Epidermal melanocyte (primary cell): ENCODE data around the gene SLC38A10.

Experiments used
- DNase-seq: peaks from one replicate; pipeline ENCODE4 v3.0.0; 2011; ENCODE audit warnings: low spot score; ENCODE audit not compliant: insufficient read length

Gene SLC38A10

GRCh38 chr17:81299846-81300585 lies 4.9 kb upstream of the SLC38A10 start:
- DNase-seq = no peak

- DNase-seq = no peak
These were observed 4.1 kb upstream of the SLC38A10 start for GRCh38 chr17:81298991-81299738.

DNA sequence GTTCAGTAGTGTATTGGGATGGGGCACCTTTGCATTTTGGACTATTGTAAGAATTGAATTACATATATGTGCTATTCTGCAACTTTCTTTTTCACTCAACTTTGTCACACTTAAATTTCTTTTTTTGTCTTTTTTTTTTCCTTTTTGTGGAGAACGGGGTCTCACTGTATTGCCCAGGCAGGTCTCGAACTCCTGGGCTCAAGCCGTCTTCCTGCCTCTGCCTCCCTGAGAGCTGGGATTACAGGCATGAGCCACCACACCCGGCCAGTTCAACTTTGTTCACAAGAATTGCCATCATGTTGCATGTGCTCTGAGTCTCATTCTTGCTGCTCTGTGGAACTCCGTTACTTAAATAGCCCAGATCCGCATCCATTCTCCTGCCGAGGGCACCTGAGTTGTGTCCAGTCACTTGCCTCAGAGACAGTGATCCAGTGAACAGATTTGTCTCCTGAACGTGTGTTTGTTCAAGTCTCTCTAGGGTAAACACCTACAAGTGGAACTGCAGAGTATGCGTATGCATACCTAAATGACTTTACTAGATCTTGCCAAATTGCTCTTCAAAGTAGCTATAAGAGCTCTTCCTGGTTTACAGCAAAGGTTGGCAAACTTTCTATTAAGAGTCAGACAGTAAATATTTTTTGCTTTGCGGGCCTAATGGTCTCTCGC lies 3.4 kb upstream of the SLC38A10 start:
- DNase-seq = no peak

DNA sequence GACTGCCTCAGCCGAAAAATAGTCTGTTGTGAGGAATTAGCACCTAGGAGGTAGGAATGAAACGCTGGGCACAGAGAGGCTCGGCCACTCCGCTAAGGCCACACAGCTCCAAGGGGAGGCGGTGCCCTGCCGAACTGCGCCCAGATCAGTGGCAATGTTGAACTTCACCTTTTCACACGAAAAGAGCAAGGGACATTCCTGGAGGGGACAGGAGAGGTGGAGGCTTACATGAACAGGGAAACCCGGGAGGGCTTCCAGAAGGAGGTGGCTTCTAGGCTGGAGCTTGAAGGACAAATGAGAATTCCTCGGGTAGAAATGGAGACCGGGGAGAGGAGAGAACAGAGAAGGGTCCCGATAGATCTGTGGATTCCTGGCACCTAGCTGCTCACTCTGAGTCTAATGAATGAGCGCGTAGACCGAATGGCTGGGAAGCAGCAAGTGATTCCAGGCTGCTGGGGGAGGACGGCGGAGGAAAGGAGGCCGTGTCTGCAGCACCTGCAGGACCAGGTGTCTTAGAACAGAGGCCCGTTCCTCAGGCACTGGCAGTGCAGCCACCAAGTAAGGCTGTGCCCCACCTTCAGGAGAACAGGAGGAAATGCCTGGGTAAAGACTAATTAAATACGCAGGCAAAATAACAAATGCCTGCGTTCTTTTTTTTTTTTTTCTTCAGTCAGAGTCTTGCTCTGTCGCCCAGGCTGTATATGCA lies 722 bp upstream of the SLC38A10 start:
- DNase-seq = peak; percentile 60

DNA sequence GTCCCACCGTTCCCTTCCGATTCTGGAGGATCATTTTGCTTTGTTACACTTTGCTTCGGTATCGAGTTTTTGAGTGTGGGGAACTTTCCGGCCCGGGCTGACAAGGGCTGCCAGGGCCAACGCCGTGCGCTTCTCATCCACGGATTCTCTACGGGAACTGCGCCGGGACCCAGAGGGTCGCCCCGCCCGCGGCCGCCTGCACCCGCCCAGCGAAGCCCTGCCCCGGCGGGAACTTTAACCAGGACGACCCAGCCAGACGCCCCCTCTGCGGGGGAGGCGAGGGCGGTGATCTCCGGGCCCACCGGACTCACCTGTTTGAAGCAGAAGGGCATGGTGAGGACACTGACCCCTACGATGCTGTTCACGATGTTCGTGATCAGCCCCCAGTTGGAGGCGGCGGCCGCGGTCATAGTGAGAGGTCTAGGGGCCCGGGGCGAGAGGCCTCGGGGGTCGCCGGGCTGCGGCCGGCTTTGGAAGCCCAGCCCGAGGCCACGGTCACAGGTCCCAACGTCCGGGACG lies 536 bp downstream of the SLC38A10 start:
- no peak for DNase-seq

GRCh38 chr17:81292450-81292849 lies 2.7 kb downstream of the SLC38A10 start:
- DNase-seq = no peak

DNA sequence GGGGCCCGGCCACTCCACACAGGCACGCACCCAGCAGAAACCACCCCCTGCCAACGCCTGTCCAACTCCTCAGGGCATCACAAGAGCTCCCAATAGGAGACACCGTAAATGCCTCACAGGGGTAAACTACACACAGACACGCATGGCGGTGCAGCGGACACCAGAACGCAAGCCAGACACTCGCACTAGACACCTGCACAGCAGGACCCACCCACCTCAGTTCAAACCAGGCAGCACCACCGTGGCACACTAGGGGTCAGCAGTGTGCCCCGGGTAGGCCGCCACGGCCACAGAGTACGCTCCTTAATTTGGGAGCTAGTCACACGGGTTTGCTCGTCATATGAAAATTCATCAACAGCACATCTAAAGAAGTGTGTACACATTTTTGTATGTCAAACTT lies 3.4 kb downstream of the SLC38A10 start:
- peak; percentile 65 for DNase-seq

DNA sequence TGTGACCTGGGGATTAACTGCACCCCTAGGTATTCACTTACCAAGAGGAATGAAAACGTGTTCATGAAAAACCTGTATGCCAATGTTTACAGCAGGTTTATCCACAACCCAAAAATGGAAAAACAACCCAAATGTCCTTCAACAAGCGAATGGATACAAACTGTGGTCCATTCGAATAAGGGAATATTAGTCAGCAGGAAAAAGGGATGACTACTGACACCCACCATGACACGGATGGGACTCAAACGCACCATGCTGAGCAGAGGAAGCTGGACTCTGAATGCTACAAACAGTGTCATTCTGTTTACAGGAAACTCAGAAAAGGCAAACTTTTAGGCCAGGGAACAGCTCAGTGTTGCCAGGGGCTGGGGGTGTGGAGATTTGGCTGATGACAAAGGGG lies 4.9 kb downstream of the SLC38A10 start:
- DNase-seq = no peak

GRCh38 chr17:81289627-81290026 lies 5.5 kb downstream of the SLC38A10 start:
- no peak for DNase-seq

DNA sequence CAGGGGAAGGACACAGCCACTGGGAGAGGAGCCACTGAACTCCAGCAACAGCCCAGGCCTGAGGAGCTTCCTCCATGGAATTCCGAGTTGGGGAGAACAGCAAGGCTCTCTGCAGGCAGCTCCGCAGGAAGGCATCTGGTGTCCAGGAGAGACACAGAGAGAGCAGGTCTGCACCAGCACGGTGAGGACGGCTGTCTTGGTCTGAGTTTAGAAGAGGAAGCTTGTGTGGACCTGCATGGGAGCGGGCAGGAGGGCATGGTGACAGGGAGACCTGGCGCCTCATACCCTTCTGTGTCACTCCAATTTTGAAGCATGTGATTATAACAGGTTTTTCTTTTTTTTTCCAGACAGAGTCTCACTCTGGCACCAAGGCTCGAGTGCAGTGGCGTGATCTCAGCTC lies 6.4 kb downstream of the SLC38A10 start:
- DNase-seq = no peak

DNA sequence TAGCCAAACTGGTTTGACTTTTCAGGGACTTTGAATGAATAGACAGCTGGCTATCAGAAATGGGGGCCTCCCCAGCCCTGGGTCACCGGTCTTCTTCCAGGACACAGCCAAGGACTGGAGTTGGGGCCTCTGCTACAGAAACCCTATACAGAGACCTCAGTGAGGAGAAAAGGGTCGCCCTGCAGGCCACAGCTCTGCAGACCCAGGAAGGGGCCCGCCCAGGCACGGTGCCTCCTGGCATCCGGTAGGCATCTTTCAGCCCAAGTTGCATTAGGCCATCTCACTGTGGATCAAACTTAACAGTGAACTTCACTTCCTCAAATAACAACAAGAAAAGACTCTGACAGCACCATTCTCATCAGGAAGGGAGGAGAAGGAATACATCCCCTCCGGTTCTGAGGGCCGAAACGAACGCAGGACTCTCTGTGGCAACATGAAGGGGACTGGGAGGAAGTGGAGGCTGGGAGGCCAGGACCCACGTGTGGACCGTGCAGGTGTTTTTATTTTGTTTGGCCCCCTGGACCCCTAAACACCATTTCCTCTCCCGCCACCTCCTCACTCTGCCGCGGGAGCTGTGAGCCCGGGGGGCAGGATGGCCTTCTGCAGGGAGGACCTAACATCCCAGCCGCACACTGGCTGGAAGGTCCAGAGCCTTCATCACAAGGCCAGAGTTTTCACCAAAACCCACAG lies 7.2 kb downstream of the SLC38A10 start:
- no peak for DNase-seq

DNA sequence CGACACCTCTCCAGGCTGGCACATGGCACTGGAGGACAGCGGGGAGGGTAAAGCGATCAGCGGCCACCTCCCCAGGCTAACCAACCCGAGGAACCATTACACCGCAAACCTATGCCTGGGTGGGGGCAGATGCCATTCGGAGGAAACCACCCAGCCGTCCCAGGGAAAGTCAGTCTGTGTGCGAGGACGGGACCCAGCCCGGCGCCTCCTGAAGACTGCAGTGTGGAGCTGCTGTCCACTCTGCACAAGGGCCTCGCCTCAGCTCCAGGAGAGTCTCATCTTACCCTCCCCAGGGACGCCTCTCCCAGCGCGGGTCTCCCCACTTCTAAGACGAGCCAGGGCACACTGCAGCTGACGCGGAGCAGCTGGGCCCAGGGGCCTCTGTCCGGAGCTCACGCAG lies 8.0 kb downstream of the SLC38A10 start:
- DNase-seq = no peak

DNA sequence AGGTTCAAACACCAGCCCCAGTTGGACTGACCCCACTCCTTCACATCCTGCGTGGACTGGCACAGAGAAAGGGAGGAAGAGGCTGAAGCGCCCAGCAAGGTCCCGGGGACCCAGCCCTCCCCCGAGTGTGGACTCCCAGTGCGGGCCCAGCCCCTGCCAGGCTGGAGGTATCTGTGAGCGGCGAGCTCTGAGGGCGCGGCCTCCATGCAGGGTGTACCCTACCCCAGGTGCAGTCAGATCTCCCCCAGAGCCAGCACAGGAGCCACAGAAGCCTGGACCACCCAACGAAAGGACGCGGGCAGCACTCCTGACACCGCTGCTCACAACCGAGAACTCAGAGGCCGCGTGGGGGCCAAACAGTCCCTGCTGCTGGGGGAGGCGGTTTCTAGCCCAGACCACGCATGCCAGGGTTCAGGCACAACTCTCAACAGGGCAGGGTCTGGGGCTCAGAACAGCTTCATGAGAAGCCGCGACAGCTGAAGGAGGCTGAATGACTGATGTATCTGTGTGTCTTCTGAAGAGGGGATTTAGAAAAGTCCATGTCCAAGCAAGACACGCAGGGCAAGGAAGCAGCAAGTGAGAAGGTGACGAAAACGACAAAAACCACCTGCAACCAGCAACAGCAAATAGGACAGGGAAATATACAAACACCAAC lies 8.5 kb downstream of the SLC38A10 start:
- DNase-seq = no peak

GRCh38 chr17:81285894-81286293 lies 9.2 kb downstream of the SLC38A10 start:
- DNase-seq = no peak

GRCh38 chr17:81285179-81285878 lies 9.8 kb downstream of the SLC38A10 start:
- DNase-seq = peak; percentile 64

GRCh38 chr17:81282876-81283275 lies 12.2 kb downstream of the SLC38A10 start:
- no peak for DNase-seq

GRCh38 chr17:81282141-81282540 lies 13.0 kb downstream of the SLC38A10 start:
- no peak for DNase-seq

- no peak for DNase-seq
These were observed 14.5 kb downstream of the SLC38A10 start for GRCh38 chr17:81280571-81280970.
